Endothelial cell (in vitro differentiated cells): ENCODE results near the gene CABP2. TPM values are rescaled to one million over a fixed set of nuclear protein-coding genes. Genes with fewer than 3 reads are reported as not detected.

Source experiments
- DNase-seq: peaks from one replicate; pipeline ENCODE4 v3.0.0; 2021; ENCODE audit warnings: low spot score
- H3K27ac Mint-ChIP-seq: one replicate; pipeline ENCODE4 v1.8.0; 2021; ENCODE audit warnings: mixed read lengths, inconsistent platforms; ENCODE audit not compliant: unreplicated experiment
- H3K27me3 Mint-ChIP-seq: one replicate; pipeline ENCODE4 v1.8.0; 2021; ENCODE audit warnings: mild to moderate bottlenecking, moderate library complexity, mixed read lengths, inconsistent platforms; ENCODE audit not compliant: unreplicated experiment
- H3K36me3 Mint-ChIP-seq: one replicate; pipeline ENCODE4 v1.8.0; 2021; ENCODE audit warnings: mild to moderate bottlenecking, low read depth, mixed read lengths, inconsistent platforms; ENCODE audit not compliant: unreplicated experiment
- H3K4me1 Mint-ChIP-seq: one replicate; pipeline ENCODE4 v1.8.0; 2021; ENCODE audit warnings: mild to moderate bottlenecking, mixed read lengths, inconsistent platforms; ENCODE audit not compliant: unreplicated experiment
- H3K4me3 Mint-ChIP-seq: one replicate; pipeline ENCODE4 v1.8.0; 2021; ENCODE audit warnings: mild to moderate bottlenecking, mixed read lengths, inconsistent platforms; ENCODE audit not compliant: unreplicated experiment
- H3K9me3 Mint-ChIP-seq: one replicate; pipeline ENCODE4 v1.8.0; 2021; ENCODE audit warnings: mixed read lengths, inconsistent platforms; ENCODE audit not compliant: unreplicated experiment
- total RNA-seq: library from RNA; stranded (reverse); fragmentation: NEBNext Ultra II Directional; extraction: Animal tissue kit (Norgen Biotek cat#: 25700); gene quantifications from one replicate; pipeline ENCODE4 v1.2.1, GENCODE V29; 2021; ENCODE audit not compliant: unreplicated experiment
- TF ChIP-seq, protein P1 (sequence below): fragments of 200-600 bp; sonication (generic); IDR thresholded peaks from one replicate; pipeline ENCODE4 v1.5.0; 2021; ENCODE audit warnings: antibody characterized with exemption; ENCODE audit not compliant: unreplicated experiment

Gene CABP2
- total RNA-seq, 1 donor from 2014 or later = not detected

GRCh38 chr11:67492069-67492727 is 31.0 kb downstream of the CABP2 start:
- TF ChIP-seq, protein P1, sequence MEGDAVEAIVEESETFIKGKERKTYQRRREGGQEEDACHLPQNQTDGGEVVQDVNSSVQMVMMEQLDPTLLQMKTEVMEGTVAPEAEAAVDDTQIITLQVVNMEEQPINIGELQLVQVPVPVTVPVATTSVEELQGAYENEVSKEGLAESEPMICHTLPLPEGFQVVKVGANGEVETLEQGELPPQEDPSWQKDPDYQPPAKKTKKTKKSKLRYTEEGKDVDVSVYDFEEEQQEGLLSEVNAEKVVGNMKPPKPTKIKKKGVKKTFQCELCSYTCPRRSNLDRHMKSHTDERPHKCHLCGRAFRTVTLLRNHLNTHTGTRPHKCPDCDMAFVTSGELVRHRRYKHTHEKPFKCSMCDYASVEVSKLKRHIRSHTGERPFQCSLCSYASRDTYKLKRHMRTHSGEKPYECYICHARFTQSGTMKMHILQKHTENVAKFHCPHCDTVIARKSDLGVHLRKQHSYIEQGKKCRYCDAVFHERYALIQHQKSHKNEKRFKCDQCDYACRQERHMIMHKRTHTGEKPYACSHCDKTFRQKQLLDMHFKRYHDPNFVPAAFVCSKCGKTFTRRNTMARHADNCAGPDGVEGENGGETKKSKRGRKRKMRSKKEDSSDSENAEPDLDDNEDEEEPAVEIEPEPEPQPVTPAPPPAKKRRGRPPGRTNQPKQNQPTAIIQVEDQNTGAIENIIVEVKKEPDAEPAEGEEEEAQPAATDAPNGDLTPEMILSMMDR = no peak
- no peaks in the 10 kb centered on the region for H3K4me1 Mint-ChIP-seq
- H3K27me3 Mint-ChIP-seq = peaks cover 6% of the 10 kb centered on the region
- no peak for DNase-seq
- H3K4me3 Mint-ChIP-seq = no peak overlapping the region
- peaks cover 12% of the 10 kb centered on the region for H3K36me3 Mint-ChIP-seq
- no peaks in the 10 kb centered on the region for H3K9me3 Mint-ChIP-seq
- H3K27ac Mint-ChIP-seq = no peak overlapping the region

- Mint-ChIP-seq H3K27ac (no peak overlapping the region), H3K27me3 (peaks cover 6% of the 10 kb centered on the region)
- no peak for DNase-seq
Measured at GRCh38 chr11:67491276-67492068, 31.8 kb downstream of the CABP2 start.

DNA sequence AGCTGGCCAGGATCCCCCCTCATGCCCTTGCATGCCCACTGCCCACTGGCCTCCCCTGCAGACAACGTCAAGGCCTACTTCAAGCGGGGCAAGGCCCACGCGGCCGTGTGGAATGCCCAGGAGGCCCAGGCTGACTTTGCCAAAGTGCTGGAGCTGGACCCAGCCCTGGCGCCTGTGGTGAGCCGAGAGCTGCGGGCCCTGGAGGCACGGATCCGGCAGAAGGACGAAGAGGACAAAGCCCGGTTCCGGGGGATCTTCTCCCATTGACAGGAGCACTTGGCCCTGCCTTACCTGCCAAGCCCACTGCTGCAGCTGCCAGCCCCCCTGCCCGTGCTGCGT is 32.5 kb downstream of the CABP2 start:
- H3K36me3 Mint-ChIP-seq = peaks cover 17% of the 10 kb centered on the region
- no peak overlapping the region for H3K4me3 Mint-ChIP-seq
- H3K4me1 Mint-ChIP-seq = peaks cover 4% of the 10 kb centered on the region
- no peak for DNase-seq
- H3K9me3 Mint-ChIP-seq = no peaks in the 10 kb centered on the region
- peaks cover 11% of the 10 kb centered on the region for H3K27me3 Mint-ChIP-seq
- no peak overlapping the region for H3K27ac Mint-ChIP-seq
- TF ChIP-seq, protein P1 = no peak

More at GRCh38 chr11:67491276-67492068, 31.8 kb downstream of the CABP2 start:
- Mint-ChIP-seq H3K36me3 (peaks cover 12% of the 10 kb centered on the region), H3K4me1 (no peaks in the 10 kb centered on the region), H3K4me3 (no peak overlapping the region), H3K9me3 (no peaks in the 10 kb centered on the region)
- TF ChIP-seq, protein P1 = no peak

DNA sequence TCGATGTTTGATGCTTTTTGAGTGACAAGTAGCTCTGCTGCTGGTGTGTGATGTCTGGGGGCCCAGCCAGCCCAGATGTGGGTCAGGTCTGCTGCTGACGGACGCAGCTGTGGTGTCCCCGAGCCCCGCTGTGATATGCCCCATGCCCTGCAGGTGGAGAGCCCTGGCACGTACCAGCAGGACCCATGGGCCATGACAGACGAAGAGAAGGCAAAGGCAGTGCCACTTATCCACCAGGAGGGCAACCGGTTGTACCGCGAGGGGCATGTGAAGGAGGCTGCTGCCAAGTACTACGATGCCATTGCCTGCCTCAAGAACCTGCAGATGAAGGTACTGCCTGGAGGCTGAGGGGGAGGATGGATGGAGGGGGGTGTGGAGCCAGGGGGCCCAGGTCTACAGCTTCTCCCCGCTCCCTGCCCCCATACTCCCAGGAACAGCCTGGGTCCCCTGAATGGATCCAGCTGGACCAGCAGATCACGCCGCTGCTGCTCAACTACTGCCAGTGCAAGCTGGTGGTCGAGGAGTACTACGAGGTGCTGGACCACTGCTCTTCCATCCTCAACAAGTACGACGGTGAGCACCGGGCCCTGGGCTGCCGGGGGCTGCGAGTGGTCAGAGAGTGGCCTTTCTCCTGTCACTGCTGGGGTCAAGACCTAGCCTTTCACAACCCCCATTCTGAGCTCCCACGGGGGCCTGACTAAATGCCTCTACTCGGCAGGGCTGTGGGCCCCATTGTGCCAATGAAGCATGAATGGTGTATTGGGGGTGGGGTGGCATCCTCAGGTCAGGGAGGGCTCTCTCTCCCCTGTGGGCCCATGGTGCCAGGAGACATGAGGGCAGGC is 33.1 kb downstream of the CABP2 start:
- TF ChIP-seq, protein P1 = no peak
- Mint-ChIP-seq H3K9me3 (no peaks in the 10 kb centered on the region), H3K27me3 (peaks cover 12% of the 10 kb centered on the region), H3K27ac (no peak overlapping the region), H3K4me3 (peak overlapping the region; percentile 12), H3K4me1 (peaks cover 4% of the 10 kb centered on the region), H3K36me3 (peaks cover 19% of the 10 kb centered on the region)
- no peak for DNase-seq
